HG03103 (cell line): ENCODE results near the gene POLA1.

ENCODE experiments used
- ATAC-seq: cut with Tn5 transposase; IDR thresholded peaks from one replicate; pipeline ENCODE4 v1.9.1; 2021; ENCODE audit warnings: low read depth; ENCODE audit not compliant: unreplicated experiment

Gene POLA1

GRCh38 chrX:24876530-24877287 is 183.0 kb downstream of the POLA1 start:
- ATAC-seq: no peak

- ATAC-seq: no peak
These were observed 183.6 kb downstream of the POLA1 start for GRCh38 chrX:24877288-24877664.

- no peak for ATAC-seq
These were observed 184.3 kb downstream of the POLA1 start for GRCh38 chrX:24877854-24878650.

GRCh38 chrX:24879679-24880078 is 186.0 kb downstream of the POLA1 start:
- ATAC-seq: no peak

GRCh38 chrX:24886916-24887315 is 193.2 kb downstream of the POLA1 start:
- ATAC-seq: no peak

- no peak for ATAC-seq
These were observed 197.0 kb downstream of the POLA1 start for GRCh38 chrX:24890677-24891076.

- ATAC-seq: no peak
These were observed 205.7 kb downstream of the POLA1 start for GRCh38 chrX:24899391-24899790.

GRCh38 chrX:24900234-24900633 is 206.5 kb downstream of the POLA1 start:
- ATAC-seq: no peak

- no peak for ATAC-seq
These were observed 209.1 kb downstream of the POLA1 start for GRCh38 chrX:24902806-24903205.

- ATAC-seq: no peak
These were observed 225.0 kb downstream of the POLA1 start for GRCh38 chrX:24918715-24919114.

- ATAC-seq: no peak
These were observed 227.1 kb downstream of the POLA1 start for GRCh38 chrX:24920769-24921168.

GRCh38 chrX:24925430-24925829 is 231.7 kb downstream of the POLA1 start:
- ATAC-seq: no peak

GRCh38 chrX:24927372-24927771 is 233.7 kb downstream of the POLA1 start:
- no peak for ATAC-seq

- ATAC-seq: no peak
These were observed 234.4 kb downstream of the POLA1 start for GRCh38 chrX:24928114-24928513.

- ATAC-seq: no peak
These were observed 240.6 kb downstream of the POLA1 start for GRCh38 chrX:24934279-24934678.

- ATAC-seq: no peak
These were observed 251.3 kb downstream of the POLA1 start for GRCh38 chrX:24945009-24945408.

- ATAC-seq: no peak
These were observed 252.7 kb downstream of the POLA1 start for GRCh38 chrX:24946369-24946768.

- ATAC-seq: no peak
These were observed 261.0 kb downstream of the POLA1 start for GRCh38 chrX:24954732-24955131.

- ATAC-seq: no peak
These were observed 261.7 kb downstream of the POLA1 start for GRCh38 chrX:24955372-24955930.

- ATAC-seq: no peak
These were observed 263.1 kb downstream of the POLA1 start for GRCh38 chrX:24956828-24957227.

- ATAC-seq: no peak
These were observed 268.1 kb downstream of the POLA1 start for GRCh38 chrX:24961809-24962208.

GRCh38 chrX:24963823-24964222 is 270.1 kb downstream of the POLA1 start:
- no peak for ATAC-seq
